ENCODE data around the gene SLC25A42. TPM values are rescaled to one million over a fixed set of nuclear protein-coding genes. Genes with fewer than 3 reads are reported as not detected.
A peak's percentile ranks its signal among the peaks of the same experiment; 100 is the strongest.

Gene SLC25A42
- total RNA-seq, 4 donors from 2014 or later = 4.6 to 13.9 (median 7.4) TPM

- intact Hi-C loops (cut with DNase I; ENCODE audit: low total_unique reads) = no loop called here
- no peak for TF ChIP-seq CTCF (IDR thresholded peaks at IDR 0.05)
- no peak for TF ChIP-seq POLR2A (IDR thresholded peaks at IDR 0.05)
- no peak for DNase-seq (ENCODE audit: low spot score in 2 of 2)
- 83 to 87% methylated on average over 12 of the region's 12 CpGs for WGBS, 2 donors
- no peak overlapping the region for H3K4me3 ChIP-seq (ENCODE audit: low read depth, poor library complexity, severe bottlenecking)
Observed at GRCh38 chr19:19059837-19060611, 3.8 kb upstream of the SLC25A42 start.

DNA sequence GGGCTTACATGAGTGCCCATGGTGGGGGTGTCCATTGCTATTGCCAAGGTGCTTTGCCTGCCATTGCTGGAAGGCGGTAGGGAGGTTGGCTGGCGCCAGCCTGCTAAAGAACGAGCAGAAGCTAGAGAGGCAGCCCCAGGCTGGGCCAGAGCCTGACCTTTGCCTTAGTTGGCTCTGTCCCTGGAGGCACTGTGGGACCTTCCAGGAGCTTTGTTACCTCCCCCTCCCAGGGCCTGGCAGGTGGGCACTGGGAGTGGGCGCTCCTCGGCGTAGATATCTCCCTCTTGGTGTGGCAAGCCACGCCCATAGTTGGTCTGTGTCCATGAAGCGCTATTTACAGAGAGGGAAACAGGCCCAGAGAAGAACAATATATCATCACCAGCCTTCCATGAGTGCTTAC is 2.3 kb upstream of the SLC25A42 start:
- WGBS, 2 donors = 65 to 67% methylated on average over 8 of the region's 8 CpGs
- H3K4me3 ChIP-seq (ENCODE audit: low read depth, poor library complexity, severe bottlenecking) = no peak overlapping the region
- DNase-seq (ENCODE audit: low spot score in 2 of 2) = no peak
- intact Hi-C loops (cut with DNase I; ENCODE audit: low total_unique reads) = no loop called here
- TF ChIP-seq POLR2A (IDR thresholded peaks at IDR 0.05) = no peak
- TF ChIP-seq CTCF (IDR thresholded peaks at IDR 0.05) = no peak

- WGBS, 2 donors = 69 to 70% methylated on average over 4 of the region's 4 CpGs
- intact Hi-C loops (cut with DNase I; ENCODE audit: low total_unique reads) = no loop called here
- H3K4me3 ChIP-seq (ENCODE audit: low read depth, poor library complexity, severe bottlenecking) = peak overlapping the region; percentile 5
- no peak for DNase-seq (ENCODE audit: low spot score in 2 of 2)
- no peak for TF ChIP-seq CTCF (IDR thresholded peaks at IDR 0.05)
- TF ChIP-seq POLR2A (IDR thresholded peaks at IDR 0.05) = no peak
Observed at GRCh38 chr19:19062454-19063182, 1.2 kb upstream of the SLC25A42 start.

- peak overlapping the region; percentile 42 for H3K4me3 ChIP-seq (ENCODE audit: low read depth, poor library complexity, severe bottlenecking)
- TF ChIP-seq POLR2A (IDR thresholded peaks at IDR 0.05) (no peak), CTCF (IDR thresholded peaks at IDR 0.05) (no peak)
- intact Hi-C loops (cut with DNase I; ENCODE audit: low total_unique reads) = no loop called here
- 1% methylated on average over 21 to 24 of the region's 29 CpGs for WGBS, 2 donors
- DNase-seq (ENCODE audit: low spot score in 2 of 2) = peak in 1 of 2 donors; percentile 89
Observed at GRCh38 chr19:19064098-19064722, 416 bp downstream of the SLC25A42 start.

- TF ChIP-seq CTCF (IDR thresholded peaks at IDR 0.05) (no peak), POLR2A (IDR thresholded peaks at IDR 0.05) (no peak)
- whole genome bisulfite sequencing, 2 donors = 2 to 3% methylated on average over 24 of the region's 25 CpGs
- H3K4me3 ChIP-seq (ENCODE audit: low read depth, poor library complexity, severe bottlenecking) = peak overlapping the region; percentile 42
- no peak for DNase-seq (ENCODE audit: low spot score in 2 of 2)
- intact Hi-C loops (cut with DNase I; ENCODE audit: low total_unique reads) = no loop called here
Observed at GRCh38 chr19:19064811-19065745, 1.3 kb downstream of the SLC25A42 start.
